ENCODE measurements around the gene ABLIM2. TPM values are rescaled to one million over a fixed set of nuclear protein-coding genes. Genes with fewer than 3 reads are reported as not detected.

ABLIM2 gene
- total and polyA plus RNA-seq, 4 experiments from 2014 or later: 0.44 to 7.9 (median 3.8) TPM

DNA sequence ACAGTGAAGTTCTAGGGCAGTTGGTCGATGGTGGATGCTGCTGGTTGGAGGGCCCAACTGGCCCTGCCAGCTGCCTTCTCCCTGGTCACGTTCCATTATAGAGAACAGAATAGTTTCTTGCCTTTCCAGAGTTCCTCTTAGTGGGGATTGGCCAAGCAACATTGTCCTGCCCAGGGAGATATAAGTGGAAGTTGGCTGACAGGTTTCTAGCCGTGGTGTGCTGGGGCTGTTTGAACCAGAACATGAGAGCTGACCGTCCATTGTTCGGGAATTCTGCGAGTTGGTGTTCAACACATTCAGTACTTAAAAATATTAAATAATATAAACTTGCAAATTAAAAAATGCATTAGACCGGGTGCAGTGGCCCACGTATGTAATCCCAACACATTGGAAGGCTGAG is 215.4 kb downstream of the ABLIM2 start:
- no peaks in the 10 kb centered on the region for H3K36me3 Mint-ChIP-seq
- no peak overlapping the region for H3K4me3 Mint-ChIP-seq
- H3K4me1 Mint-ChIP-seq: peaks cover 7 to 13% (median 10%) of the 10 kb centered on the region in 4 donors
- H3K27me3 ChIP-seq (ENCODE audit: insufficient read depth, low read length): no peaks in the 10 kb centered on the region
- H3K27ac Mint-ChIP-seq: no peak overlapping the region
- H3K27ac ChIP-seq (ENCODE audit: low read depth, low read length): no peak overlapping the region
- no peak for DNase-seq
- H3K4me3 ChIP-seq (ENCODE audit: low read length in 2 of 2): no peak overlapping the region
- H3K36me3 ChIP-seq (ENCODE audit: insufficient read depth, low read length): no peaks in the 10 kb centered on the region
- intact Hi-C loops (cut with micrococcal nuclease): no loop called here
- H3K9me3 ChIP-seq (ENCODE audit: control insufficient read depth in 1 of 2, low read length in 2 of 2): no peaks in the 10 kb centered on the region
- CTCF ChIA-PET (ENCODE audit: partially characterized antibody): interaction anchor here (1.3 kb wide), 1 partner anchor 99 kb away, joined by 3 read pairs; no protein-coding TSS in a partner anchor
- POLR2A ChIA-PET (ENCODE audit: partially characterized antibody): no interaction called here
- H3K4me1 ChIP-seq (ENCODE audit: insufficient read depth, low read length): peaks cover 9% of the 10 kb centered on the region
- no peaks in the 10 kb centered on the region for H3K9me3 Mint-ChIP-seq
- no peaks in the 10 kb centered on the region for H3K27me3 Mint-ChIP-seq

DNA sequence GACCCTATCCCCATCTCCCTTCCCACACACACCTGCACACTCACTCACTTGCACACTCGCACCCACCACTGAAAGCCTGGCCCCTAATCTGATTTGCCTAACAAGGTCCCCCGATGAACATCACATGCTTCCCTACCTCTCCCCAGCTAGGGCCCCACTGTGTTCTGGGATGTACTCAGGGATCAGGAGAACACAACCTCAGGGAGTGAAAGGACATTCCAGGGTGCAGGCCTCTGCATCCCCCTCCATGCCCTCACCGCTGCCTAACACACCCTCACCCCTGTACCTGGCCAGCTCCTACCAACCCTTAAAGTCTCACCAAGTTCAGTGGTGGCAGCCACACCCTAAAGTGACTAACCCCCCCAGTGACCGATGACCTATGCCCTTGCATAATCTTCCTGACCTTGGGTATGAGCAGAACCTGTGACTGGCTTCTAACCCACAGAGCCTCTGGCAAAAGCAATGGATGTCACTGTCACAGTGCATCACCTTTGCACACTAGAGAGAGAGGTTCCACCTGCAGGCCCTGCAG is 216.6 kb downstream of the ABLIM2 start:
- H3K27ac Mint-ChIP-seq: no peak overlapping the region
- peak overlapping the region in 1 of 8 donors; percentile 22 for H3K4me3 Mint-ChIP-seq
- no peaks in the 10 kb centered on the region for H3K9me3 Mint-ChIP-seq
- Histone ChIP-seq H3K9me3 (ENCODE audit: control insufficient read depth in 1 of 2, low read length in 2 of 2) (no peaks in the 10 kb centered on the region), H3K4me1 (ENCODE audit: insufficient read depth, low read length) (peaks cover 16% of the 10 kb centered on the region), H3K4me3 (ENCODE audit: low read length in 2 of 2) (no peak overlapping the region), H3K27ac (ENCODE audit: low read depth, low read length) (no peak overlapping the region), H3K27me3 (ENCODE audit: insufficient read depth, low read length) (no peaks in the 10 kb centered on the region), H3K36me3 (ENCODE audit: insufficient read depth, low read length) (no peaks in the 10 kb centered on the region)
- no peaks in the 10 kb centered on the region for H3K36me3 Mint-ChIP-seq
- no peak for DNase-seq
- peaks cover 0 to 2% of the 10 kb centered on the region in 2 donors for H3K27me3 Mint-ChIP-seq
- ChIA-PET CTCF (ENCODE audit: partially characterized antibody) (interaction anchor here (1.3 kb wide), 1 partner anchor 98 kb away, joined by 3 read pairs; no protein-coding TSS in a partner anchor), POLR2A (ENCODE audit: partially characterized antibody) (no interaction called here)
- intact Hi-C loops (cut with micrococcal nuclease): no loop called here
- H3K4me1 Mint-ChIP-seq: peaks cover 7 to 19% (median 16%) of the 10 kb centered on the region in 4 donors

DNA sequence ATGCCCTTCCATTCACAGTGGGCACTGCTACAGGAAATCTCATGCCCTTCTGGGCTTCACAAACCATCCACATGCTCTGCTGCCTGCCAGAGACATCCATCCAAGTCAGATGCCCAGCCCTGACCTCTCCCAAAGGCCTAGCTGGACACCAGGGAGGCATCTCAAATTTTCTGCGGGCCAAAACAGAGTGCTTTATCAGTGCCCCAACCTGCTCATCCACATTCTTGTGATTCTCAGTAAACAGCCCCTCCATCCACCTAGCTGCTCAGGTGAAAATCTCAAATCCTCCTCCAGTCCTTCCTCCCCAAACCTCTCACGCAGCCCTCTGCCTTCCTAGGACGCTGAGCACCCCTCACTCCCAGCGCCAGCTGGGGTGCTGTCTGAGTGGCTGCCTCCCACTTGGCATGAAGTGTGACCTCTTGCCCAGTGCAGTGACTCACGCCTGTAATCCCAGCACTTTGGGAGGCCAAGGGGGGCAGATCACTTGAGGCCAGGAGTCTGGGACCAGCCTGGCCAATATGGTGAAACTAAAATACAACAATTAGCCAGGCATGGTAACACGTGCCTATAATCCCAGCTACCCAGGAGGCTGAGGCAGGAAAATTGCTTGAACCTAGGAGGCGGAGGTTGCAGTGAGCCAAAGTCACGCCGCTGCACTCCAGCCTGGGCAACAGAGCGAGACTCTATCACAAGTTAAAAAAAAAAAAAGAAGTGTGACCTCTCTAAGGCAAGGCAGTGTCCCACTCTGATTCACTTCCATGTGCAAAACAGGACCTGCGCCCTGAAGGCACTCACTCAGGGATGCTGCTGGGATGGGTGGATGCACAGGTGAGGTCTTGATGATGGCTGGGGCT is 217.3 kb downstream of the ABLIM2 start:
- intact Hi-C loops (cut with micrococcal nuclease): no loop called here
- H3K36me3 Mint-ChIP-seq: no peaks in the 10 kb centered on the region
- peak overlapping the region in 5 of 8 donors; percentile 17 to 74 (median 51) for H3K4me3 Mint-ChIP-seq
- ChIA-PET POLR2A (ENCODE audit: partially characterized antibody) (interaction anchor here (2.7 to 3.8 kb wide), 4 partner anchors 10 to 78 kb away, joined by 9 to 51 read pairs (median 23); no protein-coding TSS in a partner anchor), CTCF (ENCODE audit: partially characterized antibody) (no interaction called here)
- H3K27ac Mint-ChIP-seq: peak overlapping the region in 5 of 7 donors; percentile 25 to 81 (median 48)
- H3K27me3 Mint-ChIP-seq: peaks cover 0 to 2% of the 10 kb centered on the region in 2 donors
- H3K4me1 ChIP-seq (ENCODE audit: insufficient read depth, low read length): peaks cover 16% of the 10 kb centered on the region
- DNase-seq: no peak
- no peaks in the 10 kb centered on the region for H3K27me3 ChIP-seq (ENCODE audit: insufficient read depth, low read length)
- no peak overlapping the region for H3K27ac ChIP-seq (ENCODE audit: low read depth, low read length)
- peaks cover 10 to 25% (median 21%) of the 10 kb centered on the region in 4 donors for H3K4me1 Mint-ChIP-seq
- no peak overlapping the region for H3K4me3 ChIP-seq (ENCODE audit: low read length in 2 of 2)
- no peaks in the 10 kb centered on the region for H3K36me3 ChIP-seq (ENCODE audit: insufficient read depth, low read length)
- no peaks in the 10 kb centered on the region for H3K9me3 ChIP-seq (ENCODE audit: control insufficient read depth in 1 of 2, low read length in 2 of 2)
- no peaks in the 10 kb centered on the region for H3K9me3 Mint-ChIP-seq

DNA sequence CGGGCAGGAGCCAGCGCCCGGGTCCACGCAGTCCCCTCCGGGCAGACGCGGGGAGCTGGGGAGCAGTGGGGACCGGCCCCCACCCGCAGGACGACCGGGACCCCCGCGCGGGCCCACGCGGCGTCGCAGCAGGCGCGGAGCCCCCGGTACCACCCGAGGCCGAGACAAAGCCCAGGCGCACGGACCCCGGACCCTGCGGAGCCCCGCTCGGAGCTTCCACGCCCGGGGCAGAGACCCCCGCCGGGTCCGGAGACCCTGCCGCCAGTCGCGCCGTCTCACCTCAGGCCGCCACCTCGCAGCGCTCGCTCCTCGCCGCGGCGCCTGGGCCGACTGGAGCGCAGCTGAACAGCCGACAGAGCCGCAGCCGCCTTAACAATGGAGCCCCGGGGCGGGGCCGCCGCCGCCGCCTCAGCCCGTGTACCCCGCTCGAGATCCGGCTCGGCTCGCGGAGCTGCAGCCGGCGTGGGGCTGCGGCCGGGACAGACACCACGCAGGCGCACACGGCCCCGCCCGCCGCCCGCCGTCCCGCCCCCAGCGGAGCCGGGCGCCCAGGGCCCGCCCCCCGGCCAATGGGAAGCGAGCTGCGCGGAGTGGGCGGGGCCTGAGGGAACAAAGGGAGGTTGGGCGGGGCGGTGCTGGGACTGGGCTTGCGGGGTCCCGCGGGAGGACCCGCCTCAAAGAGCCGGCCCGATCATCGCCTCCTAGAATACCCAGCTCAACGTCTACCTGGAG is 219.1 kb downstream of the ABLIM2 start, which contains the start of gene AFAP1:
AFAP1 (minus strand) TSS at position 485 of the 732 bp plus-strand sequence. CDS start 67,783 bp downstream, outside the sequence.
- H3K27me3 Mint-ChIP-seq: peaks cover 0 to 2% of the 10 kb centered on the region in 2 donors
- CTCF ChIA-PET (ENCODE audit: partially characterized antibody): interaction anchor here (0.7 to 3.3 kb wide), 10 partner anchors 10 to 138 kb away, joined by 3 to 22 read pairs (median 5); no protein-coding TSS in a partner anchor
- no peaks in the 10 kb centered on the region for H3K36me3 Mint-ChIP-seq
- peak within 1 kb of the TSS; percentile 66 to 88 (median 74) for H3K4me3 Mint-ChIP-seq
- H3K4me1 Mint-ChIP-seq: peaks cover 12 to 39% (median 26%) of the 10 kb centered on the region in 4 donors
- Histone ChIP-seq H3K36me3 (ENCODE audit: insufficient read depth, low read length) (no peaks in the 10 kb centered on the region), H3K4me3 (ENCODE audit: low read length in 2 of 2) (peak within 1 kb of the TSS; percentile 58 to 61), H3K27ac (ENCODE audit: low read depth, low read length) (peak within 1 kb of the TSS; percentile 70), H3K27me3 (ENCODE audit: insufficient read depth, low read length) (no peaks in the 10 kb centered on the region), H3K4me1 (ENCODE audit: insufficient read depth, low read length) (peaks cover 16% of the 10 kb centered on the region), H3K9me3 (ENCODE audit: control insufficient read depth in 1 of 2, low read length in 2 of 2) (no peaks in the 10 kb centered on the region)
- H3K9me3 Mint-ChIP-seq: no peaks in the 10 kb centered on the region
- intact Hi-C loops (cut with micrococcal nuclease): loop anchor here (1.0 to 10.0 kb wide), 8 partner anchors 26 to 875 kb away; partner anchors contain the start of genes ABLIM2 and GRPEL1
- DNase-seq: peak; percentile 86 to 94 (median 92)
- H3K27ac Mint-ChIP-seq: peak within 1 kb of the TSS; percentile 23 to 83 (median 45)
- POLR2A ChIA-PET (ENCODE audit: partially characterized antibody): interaction anchor here (0.7 to 3.8 kb wide), 24 partner anchors 8 to 137 kb away, joined by 3 to 51 read pairs (median 5); no protein-coding TSS in a partner anchor

DNA sequence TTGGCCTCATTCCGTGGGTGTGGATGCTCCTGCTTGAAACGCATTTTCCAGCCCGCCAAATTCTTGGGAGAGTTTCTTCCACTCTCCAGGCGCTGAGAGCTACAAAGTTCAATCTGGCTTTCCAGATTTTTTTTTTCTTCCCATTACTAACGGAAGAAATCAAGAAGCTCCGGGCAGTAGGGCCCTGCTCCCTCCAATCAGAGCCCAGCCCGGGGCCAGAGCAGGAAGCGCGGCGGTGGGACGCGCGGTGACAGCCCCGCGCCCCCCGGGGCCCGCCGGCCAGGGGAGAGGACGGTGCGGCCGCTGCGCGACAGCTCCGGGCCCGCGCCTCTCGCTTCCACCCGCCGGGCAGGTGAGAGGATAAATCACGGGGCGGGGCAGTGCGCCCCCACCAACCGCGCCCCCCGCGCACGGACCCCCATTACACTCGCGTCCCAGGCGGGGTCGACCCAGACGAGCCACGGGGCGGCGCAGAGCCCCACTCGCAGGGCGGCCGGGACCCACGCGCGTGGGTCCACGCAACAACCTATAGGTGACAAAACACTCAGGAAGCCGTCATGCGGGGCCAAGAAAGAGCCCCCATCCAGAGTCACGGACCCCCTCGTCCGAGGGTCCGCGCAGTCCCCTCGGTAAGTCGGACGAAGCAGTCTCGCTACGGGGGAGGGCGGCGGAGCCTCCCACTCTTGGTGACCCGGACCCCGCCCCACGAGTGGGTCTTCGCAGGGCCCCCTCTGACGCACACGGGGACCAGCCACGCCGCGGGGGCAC is 219.8 kb downstream of the ABLIM2 start:
- DNase-seq: peak; percentile 16 to 50 (median 16)
- ChIA-PET POLR2A (ENCODE audit: partially characterized antibody) (interaction anchor here (0.7 to 3.8 kb wide), 23 partner anchors 8 to 134 kb away, joined by 3 to 51 read pairs (median 5); no protein-coding TSS in a partner anchor), CTCF (ENCODE audit: partially characterized antibody) (interaction anchor here (0.7 to 3.5 kb wide), 18 partner anchors 9 to 137 kb away, joined by 3 to 22 read pairs (median 5); no protein-coding TSS in a partner anchor)
- Mint-ChIP-seq H3K4me1 (peaks cover 15 to 46% (median 30%) of the 10 kb centered on the region in 4 donors), H3K27ac (peak overlapping the region; percentile 69 to 89 (median 85)), H3K27me3 (peaks cover 0 to 2% of the 10 kb centered on the region in 2 donors), H3K4me3 (peak overlapping the region; percentile 82 to 92 (median 88)), H3K36me3 (peaks cover 5% of the 10 kb centered on the region in 2 donors), H3K9me3 (no peaks in the 10 kb centered on the region)
- H3K27me3 ChIP-seq (ENCODE audit: insufficient read depth, low read length): no peaks in the 10 kb centered on the region
- H3K4me3 ChIP-seq (ENCODE audit: low read length in 2 of 2): peak overlapping the region; percentile 58 to 61
- H3K27ac ChIP-seq (ENCODE audit: low read depth, low read length): peak overlapping the region; percentile 70
- intact Hi-C loops (cut with micrococcal nuclease): loop anchor here (1.0 to 10.0 kb wide), 8 partner anchors 27 to 874 kb away; partner anchors contain the start of genes ABLIM2 and GRPEL1
- H3K4me1 ChIP-seq (ENCODE audit: insufficient read depth, low read length): peaks cover 16% of the 10 kb centered on the region
- no peaks in the 10 kb centered on the region for H3K36me3 ChIP-seq (ENCODE audit: insufficient read depth, low read length)
- H3K9me3 ChIP-seq (ENCODE audit: control insufficient read depth in 1 of 2, low read length in 2 of 2): no peaks in the 10 kb centered on the region

DNA sequence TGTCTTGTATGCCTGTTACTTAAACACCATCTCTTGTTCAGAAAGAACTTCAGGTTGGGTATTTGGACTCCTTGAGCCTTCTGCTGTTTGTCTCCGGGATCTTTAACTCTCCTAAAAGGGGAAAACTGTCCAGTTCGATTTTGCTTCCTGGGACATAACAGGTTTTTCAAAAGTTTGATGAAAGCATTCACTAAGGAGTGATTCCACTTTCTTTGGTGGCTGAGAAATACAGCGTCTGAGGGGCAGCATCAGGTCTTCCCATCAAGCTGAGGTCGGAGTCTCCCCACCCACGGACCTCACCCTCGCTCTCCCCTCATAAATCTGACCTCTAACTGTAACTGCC is 220.4 kb downstream of the ABLIM2 start:
- no peaks in the 10 kb centered on the region for H3K27me3 ChIP-seq (ENCODE audit: insufficient read depth, low read length)
- H3K27ac Mint-ChIP-seq: peak overlapping the region; percentile 69 to 89 (median 85)
- H3K27me3 Mint-ChIP-seq: peaks cover 0 to 2% of the 10 kb centered on the region in 2 donors
- H3K4me3 ChIP-seq (ENCODE audit: low read length in 2 of 2): peak overlapping the region; percentile 58 to 61
- peak overlapping the region; percentile 70 for H3K27ac ChIP-seq (ENCODE audit: low read depth, low read length)
- peaks cover 5 to 8% of the 10 kb centered on the region in 2 donors for H3K36me3 Mint-ChIP-seq
- H3K4me1 Mint-ChIP-seq: peaks cover 15 to 49% (median 31%) of the 10 kb centered on the region in 4 donors
- H3K4me1 ChIP-seq (ENCODE audit: insufficient read depth, low read length): peaks cover 16% of the 10 kb centered on the region
- intact Hi-C loops (cut with micrococcal nuclease): loop anchor here (2.0 to 10.0 kb wide), 3 partner anchors 61 to 873 kb away; partner anchors contain the start of genes ABLIM2 and GRPEL1
- H3K9me3 Mint-ChIP-seq: no peaks in the 10 kb centered on the region
- peak overlapping the region; percentile 82 to 92 (median 88) for H3K4me3 Mint-ChIP-seq
- no peaks in the 10 kb centered on the region for H3K9me3 ChIP-seq (ENCODE audit: control insufficient read depth in 1 of 2, low read length in 2 of 2)
- CTCF ChIA-PET (ENCODE audit: partially characterized antibody): interaction anchor here (1.1 to 3.5 kb wide), 13 partner anchors 12 to 136 kb away, joined by 3 to 22 read pairs (median 5); no protein-coding TSS in a partner anchor
- H3K36me3 ChIP-seq (ENCODE audit: insufficient read depth, low read length): no peaks in the 10 kb centered on the region
- DNase-seq: peak in 1 of 5 donors; percentile 7
- POLR2A ChIA-PET (ENCODE audit: partially characterized antibody): interaction anchor here (0.7 to 3.8 kb wide), 14 partner anchors 9 to 110 kb away, joined by 3 to 51 read pairs (median 4); no protein-coding TSS in a partner anchor

All from CD4-positive, alpha-beta memory T cell (primary cell).